SK-N-SH (cell line): Measurements from ENCODE around the gene CST6. TPM values are rescaled to one million over a fixed set of nuclear protein-coding genes. Genes with fewer than 3 reads are reported as not detected.

Source experiments
- CTCF ChIA-PET: fragments of 300-600, 350-600 bp; formaldehyde crosslinking; extraction: SDS; loops from one replicate; lab custom pipeline; 2021; lab: Yijun Ruan, JAX
- POLR2A ChIA-PET: fragments of 350-600 bp; sonication (Branson Sonifier 250); formaldehyde crosslinking; extraction: SDS; loops from one replicate; lab custom pipeline; 2020; ENCODE audit warnings: antibody characterized with exemption, inconsistent platforms; lab: Yijun Ruan, JAX
- DNase-seq: peaks from one replicate; pipeline ENCODE4 v3.0.0; 2012
- H2AFZ ChIP-seq: fragments of 200-600 bp; sonication (generic); 2 replicates; pipeline ENCODE4 v1.8.1; 2016; ENCODE audit warnings: antibody characterized with exemption, mild to moderate bottlenecking, low read depth
- H3F3A ChIP-seq: fragments of 200-600 bp; sonication (generic); replicated peaks from 2 replicates; pipeline ENCODE3; 2016; ENCODE audit warnings: antibody characterized with exemption, mild to moderate bottlenecking; ENCODE audit not compliant: insufficient read depth
- H3K27ac ChIP-seq, 2 experiments: fragments of 200-500 bp in 1 of 2; fragments of 200-600 bp in 1 of 2; sonication (Bioruptor generic) in 1 of 2; sonication (generic), shearing (Covaris generic) in 1 of 2; 2 replicates each; pipeline versions ENCODE4 v1.5.1 to v1.6.1; 2014 to 2016; ENCODE audit warnings: low read depth in 2 of 2, inconsistent platforms in 1 of 2, low read length in 1 of 2, mild to moderate bottlenecking in 1 of 2, mixed read lengths in 1 of 2
- H3K27me3 ChIP-seq: fragments of 200-600 bp; sonication (generic), shearing (Covaris generic); 2 replicates; pipeline ENCODE4 v1.6.1; 2016; ENCODE audit warnings: mixed run types; ENCODE audit not compliant: insufficient read depth
- H3K36me3 ChIP-seq, 2 experiments: fragments of 200-500 bp in 1 of 2; fragments of 200-600 bp in 1 of 2; sonication (Bioruptor generic) in 1 of 2; sonication (generic) in 1 of 2; replicated peaks in 1 of 2; 2 replicates each; pipeline versions ENCODE3 to v1.5.1; 2014 to 2016; ENCODE audit warnings: low read length in 1 of 2, mild to moderate bottlenecking in 1 of 2; ENCODE audit not compliant: insufficient read depth in 2 of 2, control insufficient read depth in 1 of 2
- H3K4me1 ChIP-seq, 2 experiments: fragments of 200-500 bp in 1 of 2; fragments of 200-600 bp in 1 of 2; sonication (Bioruptor generic) in 1 of 2; sonication (generic), shearing (Covaris generic) in 1 of 2; 2 replicates each; pipeline versions ENCODE4 v1.5.1 to v1.6.1; 2014 to 2016; ENCODE audit warnings: low read depth in 1 of 2, low read length in 1 of 2, mixed run types in 1 of 2; ENCODE audit not compliant: insufficient read depth in 2 of 2, control insufficient read depth in 1 of 2
- H3K4me2 ChIP-seq: fragments of 200-600 bp; sonication (generic), shearing (Covaris generic); 2 replicates; pipeline ENCODE4 v1.6.1; 2017; ENCODE audit warnings: mixed run types
- H3K4me3 ChIP-seq, 2 experiments: fragments of 200-500 bp in 1 of 2; fragments of 200-600 bp in 1 of 2; sonication (Bioruptor generic) in 1 of 2; sonication (generic), shearing (Covaris generic) in 1 of 2; 2 replicates each; pipeline versions ENCODE4 v1.5.1 to v1.8.1; 2014 to 2016; ENCODE audit warnings: low read depth in 2 of 2, inconsistent platforms in 1 of 2, low read length in 1 of 2, mild to moderate bottlenecking in 1 of 2, mixed read lengths in 1 of 2, moderate library complexity in 1 of 2
- H3K79me2 ChIP-seq: fragments of 200-600 bp; sonication (generic); 2 replicates; pipeline ENCODE4 v1.8.1; 2017; ENCODE audit warnings: mild to moderate bottlenecking; ENCODE audit not compliant: insufficient read depth
- H3K9ac ChIP-seq: fragments of 200-600 bp; sonication (generic); 2 replicates; pipeline ENCODE4 v1.6.1; 2017; ENCODE audit warnings: mixed run types
- H3K9me2 ChIP-seq: fragments of 200-600 bp; sonication (generic); 2 replicates; pipeline ENCODE4 v1.6.1; 2017; ENCODE audit warnings: mixed run types
- H3K9me3 ChIP-seq: fragments of 200-600 bp; sonication (generic); 2 replicates; pipeline ENCODE4 v1.6.1; 2017; ENCODE audit warnings: mixed run types, mild to moderate bottlenecking, moderate library complexity
- H4K20me1 ChIP-seq: fragments of 200-600 bp; sonication (generic); 2 replicates; pipeline ENCODE4 v1.6.1; 2017; ENCODE audit warnings: mild to moderate bottlenecking, mixed run types; ENCODE audit not compliant: insufficient read depth
- EZH2phosphoT487 ChIP-seq: fragments of 200-600 bp; sonication (generic); IDR thresholded peaks from 2 replicates; pipeline ENCODE4 v1.6.1; 2017; ENCODE audit warnings: low read depth, mixed run types, mild to moderate bottlenecking, antibody characterized with exemption, moderate library complexity, borderline replicate concordance
- GABPA ChIP-seq: IDR thresholded peaks from 2 replicates; pipeline ENCODE4 v1.4.0; 2012; ENCODE audit warnings: low read depth, mild to moderate bottlenecking
- GATA2 ChIP-seq: sonication (generic); formaldehyde crosslinking; IDR thresholded peaks from 2 replicates; pipeline ENCODE4 v1.5.0; 2020; ENCODE audit warnings: mild to moderate bottlenecking, missing genetic modification reagents
- JUND ChIP-seq: IDR thresholded peaks from 2 replicates; pipeline ENCODE4 v1.4.0; 2012
- MXI1 ChIP-seq: IDR thresholded peaks from 2 replicates; pipeline ENCODE4 v1.6.1; 2012; ENCODE audit warnings: mild to moderate bottlenecking, low read depth, low read length, improper control_type of control experiment
- NRF1 ChIP-seq: IDR thresholded peaks from 2 replicates; pipeline ENCODE4 v1.6.1; 2012; ENCODE audit warnings: low read depth, mild to moderate bottlenecking, low read length
- POLR2AphosphoS5 ChIP-seq: IDR thresholded peaks from 2 replicates; pipeline ENCODE4 v1.6.1; 2012; ENCODE audit warnings: low read depth, low read length
- RAD21 ChIP-seq: IDR thresholded peaks from 2 replicates; pipeline ENCODE4 v1.6.1; 2012; ENCODE audit warnings: mild to moderate bottlenecking, low read length
- RFX5 ChIP-seq: IDR thresholded peaks from 2 replicates; pipeline ENCODE4 v1.6.1; 2012; ENCODE audit warnings: mild to moderate bottlenecking, improper control_type of control experiment, low read length
- RXRA ChIP-seq: IDR thresholded peaks from 2 replicates; pipeline ENCODE4 v1.4.0; 2012; ENCODE audit warnings: low read depth, mild to moderate bottlenecking, borderline replicate concordance
- SIN3A ChIP-seq: IDR thresholded peaks from 2 replicates; pipeline ENCODE4 v1.6.1; 2012; ENCODE audit warnings: low read depth, mild to moderate bottlenecking, low read length, moderate library complexity, borderline replicate concordance
- TAF1 ChIP-seq: IDR thresholded peaks from 2 replicates; pipeline ENCODE4 v1.6.1; 2012; ENCODE audit warnings: low read depth, mild to moderate bottlenecking, low read length, moderate library complexity, borderline replicate concordance
- TCF12 ChIP-seq: IDR thresholded peaks from 2 replicates; pipeline ENCODE4 v1.4.0; 2012
- YY1 ChIP-seq: IDR thresholded peaks from 2 replicates; pipeline ENCODE4 v1.4.0; 2012; ENCODE audit warnings: low read depth, mild to moderate bottlenecking
- WGBS: methylation state at CpG from one replicate; pipeline ENCODE4 v1.1.6; 2017; ENCODE audit warnings: low lambda C conversion rate; 5-methylcytosine and 5-hydroxymethylcytosine counted together
- polyA plus RNA-seq, 3 experiments: library from polyadenylated mRNA; depleted of rRNA; stranded (reverse); fragments of >200 nt; gene quantifications; 2 replicates each; pipeline ENCODE4 v1.2.3, GENCODE V29; 2012
- TF ChIP-seq, protein P1 (sequence below): IDR thresholded peaks from 2 replicates; pipeline ENCODE4; 2012
- TF ChIP-seq, protein P2 (sequence below): fragments of 200-600 bp; sonication (generic); IDR thresholded peaks from 2 replicates; pipeline ENCODE4 v1.6.1; 2017; ENCODE audit warnings: antibody characterized with exemption, mild to moderate bottlenecking, moderate library complexity
- TF ChIP-seq, protein P3 (sequence below): fragments of 150-350 bp; IDR thresholded peaks from 2 replicates; pipeline ENCODE4 v1.6.1; 2017; ENCODE audit warnings: antibody characterized with exemption, low read length, low read depth, borderline replicate concordance

CST6 gene
- polyA plus RNA-seq, 1 of the 3 experiments (the other 2 are of a cell fraction), result 0.90 TPM

DNA sequence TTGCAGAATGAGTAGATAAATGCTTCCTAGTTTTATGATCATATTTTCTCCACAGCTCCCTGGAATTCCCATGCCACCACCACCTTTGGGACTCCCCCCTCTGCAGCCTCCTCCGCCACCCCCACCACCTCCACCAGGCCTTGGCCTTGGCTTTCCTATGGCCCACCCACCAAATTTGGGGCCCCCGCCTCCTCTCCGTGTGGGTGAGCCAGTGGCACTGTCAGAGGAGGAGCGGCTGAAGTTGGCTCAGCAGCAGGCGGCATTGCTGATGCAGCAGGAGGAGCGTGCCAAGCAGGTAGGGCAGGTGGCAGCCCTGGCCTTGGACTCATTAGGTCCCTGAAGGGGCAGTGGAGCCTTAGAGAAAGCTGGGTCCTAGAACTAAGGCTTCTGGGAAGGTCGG is 43.2 kb downstream of the CST6 start:
- no peaks in the 10 kb centered on the region for H3K9me3 ChIP-seq
- H3K4me2 ChIP-seq, result no peak overlapping the region
- no peak overlapping the region for H3K4me3 ChIP-seq
- H3K27me3 ChIP-seq, result no peaks in the 10 kb centered on the region
- peaks cover 55 to 63% of the 10 kb centered on the region in 2 experiments for H3K36me3 ChIP-seq
- DNase-seq, result no peak
- 98% methylated on average over 6 of the region's 7 CpGs for WGBS
- H3K9me2 ChIP-seq, result no peaks in the 10 kb centered on the region
- H3K27ac ChIP-seq, result no peak overlapping the region
- CTCF ChIA-PET, result interaction anchor here (1.1 to 6.7 kb wide), 5 partner anchors 9 to 78 kb away, joined by 3 to 101 read pairs (median 3); partner anchors contain the start of gene PACS1
- peaks cover 4% of the 10 kb centered on the region for H3F3A ChIP-seq
- no peak overlapping the region for H2AFZ ChIP-seq
- H3K4me1 ChIP-seq, result peaks cover 9 to 18% of the 10 kb centered on the region in 2 experiments; a peak in 2 of 4 replicates
- POLR2A ChIA-PET, result interaction anchor here (0.6 kb wide), 1 partner anchor 10 kb away, joined by 3 read pairs; no protein-coding TSS in a partner anchor
- TF ChIP-seq MXI1 (no peak), EZH2phosphoT487 (no peak), GABPA (no peak), SIN3A (no peak), RXRA (no peak), NRF1 (no peak), TCF12 (no peak), JUND (no peak)
- H3K79me2 ChIP-seq, result peaks cover 68% of the 10 kb centered on the region
- H3K9ac ChIP-seq, result no peak overlapping the region
- no peaks in the 10 kb centered on the region for H4K20me1 ChIP-seq

DNA sequence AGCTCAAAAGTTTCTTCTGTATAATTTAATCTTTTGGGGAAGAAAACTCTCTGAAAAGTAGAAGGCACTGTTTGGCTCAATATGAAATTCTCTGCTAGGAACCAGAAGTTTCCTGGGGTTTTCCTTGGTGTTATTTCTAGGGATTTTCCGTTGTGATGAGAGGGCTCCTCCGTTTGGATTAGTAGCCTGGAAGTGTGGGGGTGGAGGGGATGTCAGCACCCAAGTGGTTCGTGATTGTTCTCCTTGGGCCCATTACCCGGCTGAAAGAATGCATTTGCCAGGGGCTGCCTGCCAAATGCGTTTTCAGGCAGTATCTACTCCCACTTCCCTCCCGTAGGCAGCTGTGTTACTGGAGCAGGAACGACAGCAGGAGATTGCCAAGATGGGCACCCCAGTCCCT is 44.7 kb downstream of the CST6 start:
- ChIA-PET CTCF (interaction anchor here (0.6 to 6.7 kb wide), 2 partner anchors 12 to 870 kb away, joined by 3 to 101 read pairs; partner anchors contain the start of gene PACS1), POLR2A (no interaction called here)
- no peaks in the 10 kb centered on the region for H3K27me3 ChIP-seq
- H3K9ac ChIP-seq, result no peak overlapping the region
- no peaks in the 10 kb centered on the region for H3K9me3 ChIP-seq
- H4K20me1 ChIP-seq, result no peaks in the 10 kb centered on the region
- H3K4me1 ChIP-seq, result peaks cover 0 to 8% of the 10 kb centered on the region in 2 experiments; a peak in 1 of 4 replicates
- peaks cover 68% of the 10 kb centered on the region for H3K79me2 ChIP-seq
- no peak overlapping the region for H3K4me2 ChIP-seq
- peaks cover 4% of the 10 kb centered on the region for H3F3A ChIP-seq
- H3K27ac ChIP-seq, result no peak overlapping the region
- peaks cover 69 to 76% of the 10 kb centered on the region in 2 experiments for H3K36me3 ChIP-seq
- TF ChIP-seq MXI1 (no peak), GATA2 (CRISPR knock-in tag) (no peak), POLR2AphosphoS5 (no peak)
- no peak overlapping the region for H3K4me3 ChIP-seq
- no peaks in the 10 kb centered on the region for H3K9me2 ChIP-seq
- 75% methylated on average over 6 of the region's 7 CpGs for WGBS
- no peak overlapping the region for H2AFZ ChIP-seq
- DNase-seq, result no peak

DNA sequence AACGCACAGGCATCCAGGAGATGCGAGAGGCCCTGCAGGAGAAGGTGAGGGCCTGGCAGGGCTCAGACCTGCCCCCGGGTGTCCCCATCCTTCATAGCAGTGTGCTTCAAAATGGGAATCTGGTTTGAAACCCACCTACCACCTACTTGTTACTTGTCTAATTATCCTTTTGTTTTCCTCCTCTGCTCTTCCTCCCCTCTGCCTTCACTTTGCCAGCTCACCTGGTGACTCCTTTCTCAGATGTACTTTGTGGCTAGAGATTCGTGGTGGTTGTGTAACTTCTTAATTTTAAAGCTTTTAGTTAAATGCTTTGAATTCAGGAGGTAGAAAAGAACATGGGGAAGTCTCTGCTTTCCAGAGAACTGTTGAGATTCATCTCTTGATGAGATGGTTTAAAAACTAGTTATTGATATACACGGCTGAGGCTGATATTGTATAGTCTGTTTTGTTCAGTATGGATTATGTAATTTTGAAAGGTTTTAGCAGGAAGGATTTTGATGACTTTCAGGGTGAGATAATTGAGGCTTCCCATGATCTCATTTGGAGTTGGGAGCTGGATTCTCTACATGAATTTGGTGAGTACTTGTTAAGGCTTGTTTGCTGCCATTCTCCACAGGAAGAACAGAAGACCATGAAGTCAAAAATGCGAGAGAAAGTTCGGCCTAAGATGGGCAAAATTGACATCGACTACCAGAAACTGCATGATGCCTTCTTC is 48.3 kb downstream of the CST6 start:
- Histone ChIP-seq H3K79me2 (peaks cover 63% of the 10 kb centered on the region), H3K36me3 (peaks cover 95 to 96% of the 10 kb centered on the region in 2 experiments), H2AFZ (no peak overlapping the region), H3K27me3 (no peaks in the 10 kb centered on the region), H3K27ac (no peak overlapping the region), H3F3A (peaks cover 32% of the 10 kb centered on the region), H3K4me2 (no peak overlapping the region), H3K9me2 (no peaks in the 10 kb centered on the region), H3K4me3 (no peak overlapping the region), H3K9me3 (no peaks in the 10 kb centered on the region), H4K20me1 (no peaks in the 10 kb centered on the region), H3K9ac (no peak overlapping the region), H3K4me1 (no peaks in the 10 kb centered on the region)
- POLR2A ChIA-PET, result interaction anchor here (1.6 kb wide), 1 partner anchor 8 kb away, joined by 3 read pairs; the partner anchor contains the start of gene SF3B2
- no peak for DNase-seq
- CTCF ChIA-PET, result interaction anchor here (0.8 to 3.9 kb wide), 4 partner anchors 9 to 105 kb away, joined by 3 to 47 read pairs (median 6); partner anchors contain the start of gene PACS1
- WGBS, result 78% methylated on average over 8 of the region's 8 CpGs
- TF ChIP-seq TAF1 (no peak), RFX5 (no peak), RXRA (no peak), TCF12 (no peak), RAD21 (no peak), YY1 (no peak)
- TF ChIP-seq, protein P1, sequence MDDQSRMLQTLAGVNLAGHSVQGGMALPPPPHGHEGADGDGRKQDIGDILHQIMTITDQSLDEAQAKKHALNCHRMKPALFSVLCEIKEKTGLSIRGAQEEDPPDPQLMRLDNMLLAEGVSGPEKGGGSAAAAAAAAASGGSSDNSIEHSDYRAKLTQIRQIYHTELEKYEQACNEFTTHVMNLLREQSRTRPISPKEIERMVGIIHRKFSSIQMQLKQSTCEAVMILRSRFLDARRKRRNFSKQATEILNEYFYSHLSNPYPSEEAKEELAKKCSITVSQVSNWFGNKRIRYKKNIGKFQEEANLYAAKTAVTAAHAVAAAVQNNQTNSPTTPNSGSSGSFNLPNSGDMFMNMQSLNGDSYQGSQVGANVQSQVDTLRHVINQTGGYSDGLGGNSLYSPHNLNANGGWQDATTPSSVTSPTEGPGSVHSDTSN, result no peak
- TF ChIP-seq, protein P2, sequence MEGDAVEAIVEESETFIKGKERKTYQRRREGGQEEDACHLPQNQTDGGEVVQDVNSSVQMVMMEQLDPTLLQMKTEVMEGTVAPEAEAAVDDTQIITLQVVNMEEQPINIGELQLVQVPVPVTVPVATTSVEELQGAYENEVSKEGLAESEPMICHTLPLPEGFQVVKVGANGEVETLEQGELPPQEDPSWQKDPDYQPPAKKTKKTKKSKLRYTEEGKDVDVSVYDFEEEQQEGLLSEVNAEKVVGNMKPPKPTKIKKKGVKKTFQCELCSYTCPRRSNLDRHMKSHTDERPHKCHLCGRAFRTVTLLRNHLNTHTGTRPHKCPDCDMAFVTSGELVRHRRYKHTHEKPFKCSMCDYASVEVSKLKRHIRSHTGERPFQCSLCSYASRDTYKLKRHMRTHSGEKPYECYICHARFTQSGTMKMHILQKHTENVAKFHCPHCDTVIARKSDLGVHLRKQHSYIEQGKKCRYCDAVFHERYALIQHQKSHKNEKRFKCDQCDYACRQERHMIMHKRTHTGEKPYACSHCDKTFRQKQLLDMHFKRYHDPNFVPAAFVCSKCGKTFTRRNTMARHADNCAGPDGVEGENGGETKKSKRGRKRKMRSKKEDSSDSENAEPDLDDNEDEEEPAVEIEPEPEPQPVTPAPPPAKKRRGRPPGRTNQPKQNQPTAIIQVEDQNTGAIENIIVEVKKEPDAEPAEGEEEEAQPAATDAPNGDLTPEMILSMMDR, result no peak
- TF ChIP-seq, protein P3, sequence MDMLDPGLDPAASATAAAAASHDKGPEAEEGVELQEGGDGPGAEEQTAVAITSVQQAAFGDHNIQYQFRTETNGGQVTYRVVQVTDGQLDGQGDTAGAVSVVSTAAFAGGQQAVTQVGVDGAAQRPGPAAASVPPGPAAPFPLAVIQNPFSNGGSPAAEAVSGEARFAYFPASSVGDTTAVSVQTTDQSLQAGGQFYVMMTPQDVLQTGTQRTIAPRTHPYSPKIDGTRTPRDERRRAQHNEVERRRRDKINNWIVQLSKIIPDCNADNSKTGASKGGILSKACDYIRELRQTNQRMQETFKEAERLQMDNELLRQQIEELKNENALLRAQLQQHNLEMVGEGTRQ, result no peak
